GM21825 (cell line): ENCODE results near the gene GMCL1.

Experiments
- ATAC-seq: cut with Tn5 transposase; IDR thresholded peaks from one replicate; pipeline ENCODE4 v1.9.1; 2021; ENCODE audit warnings: mild to moderate bottlenecking, moderate library complexity; ENCODE audit not compliant: unreplicated experiment

Gene GMCL1

GRCh38 chr2:69917852-69918251 is 88.4 kb downstream of the GMCL1 start:
- no peak for ATAC-seq

GRCh38 chr2:69918401-69918800 is 88.9 kb downstream of the GMCL1 start:
- ATAC-seq, result no peak

- ATAC-seq, result no peak
These were observed 93.7 kb downstream of the GMCL1 start for GRCh38 chr2:69923116-69923515.

GRCh38 chr2:69926849-69927515 is 97.5 kb downstream of the GMCL1 start:
- no peak for ATAC-seq
